Measurements from ENCODE around the gene KCNJ4. TPM values are rescaled to one million over a fixed set of nuclear protein-coding genes. Genes with fewer than 3 reads are reported as not detected.

The KCNJ4 gene
- total and polyA plus RNA-seq, 5 experiments from 2014 or later: not detected

DNA sequence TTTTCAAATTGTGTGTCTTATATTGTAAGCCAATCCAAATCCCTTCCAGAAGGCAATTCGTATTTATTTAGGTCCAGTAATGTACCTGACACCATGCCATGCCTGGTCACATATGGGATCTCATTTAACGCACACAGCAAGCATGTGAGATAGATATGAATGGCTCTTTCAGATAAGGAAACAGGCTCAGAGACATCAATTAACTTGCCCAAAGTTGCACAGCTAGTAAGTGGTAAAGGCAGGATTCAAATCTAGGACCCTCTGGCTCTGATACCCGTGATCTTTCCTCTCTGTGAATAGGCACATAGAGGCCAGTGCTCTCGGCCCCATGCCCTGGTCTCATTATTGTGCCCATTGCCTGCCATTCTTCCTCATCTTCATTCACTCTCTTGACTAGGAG, 34.3 kb downstream of the KCNJ4 start:
- no peaks in the 10 kb centered on the region for H3K9me3 Mint-ChIP-seq
- no peaks in the 10 kb centered on the region for H3K36me3 Mint-ChIP-seq
- no peak overlapping the region for H3K27ac Mint-ChIP-seq
- H3K27me3 Mint-ChIP-seq: no peaks in the 10 kb centered on the region
- no peaks in the 10 kb centered on the region for H3K4me1 Mint-ChIP-seq
- no peak for ATAC-seq
- POLR2A ChIA-PET: no interaction called here
- H3K4me3 Mint-ChIP-seq: no peak overlapping the region
- DNase-seq: no peak

DNA sequence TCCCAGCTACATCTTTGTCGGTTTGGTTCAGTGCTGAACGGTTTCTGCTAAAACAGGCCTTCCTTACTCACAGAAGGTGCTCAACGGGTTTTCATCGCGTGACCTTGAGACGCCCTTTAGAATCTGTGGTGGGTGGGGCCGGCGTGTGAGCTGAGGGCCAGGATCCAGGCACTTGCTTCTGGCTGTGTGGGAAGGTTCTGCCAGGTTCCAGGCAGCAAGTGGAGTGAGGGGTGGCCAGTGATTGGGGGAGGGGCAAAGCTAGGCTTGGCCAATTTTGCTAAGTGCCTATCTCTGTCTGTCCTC, 35.2 kb downstream of the KCNJ4 start:
- no peak for DNase-seq
- Mint-ChIP-seq H3K4me3 (no peak overlapping the region), H3K27ac (no peak overlapping the region), H3K9me3 (no peaks in the 10 kb centered on the region), H3K27me3 (no peaks in the 10 kb centered on the region), H3K36me3 (no peaks in the 10 kb centered on the region), H3K4me1 (no peaks in the 10 kb centered on the region)
- POLR2A ChIA-PET: no interaction called here
- no peak for ATAC-seq

DNA sequence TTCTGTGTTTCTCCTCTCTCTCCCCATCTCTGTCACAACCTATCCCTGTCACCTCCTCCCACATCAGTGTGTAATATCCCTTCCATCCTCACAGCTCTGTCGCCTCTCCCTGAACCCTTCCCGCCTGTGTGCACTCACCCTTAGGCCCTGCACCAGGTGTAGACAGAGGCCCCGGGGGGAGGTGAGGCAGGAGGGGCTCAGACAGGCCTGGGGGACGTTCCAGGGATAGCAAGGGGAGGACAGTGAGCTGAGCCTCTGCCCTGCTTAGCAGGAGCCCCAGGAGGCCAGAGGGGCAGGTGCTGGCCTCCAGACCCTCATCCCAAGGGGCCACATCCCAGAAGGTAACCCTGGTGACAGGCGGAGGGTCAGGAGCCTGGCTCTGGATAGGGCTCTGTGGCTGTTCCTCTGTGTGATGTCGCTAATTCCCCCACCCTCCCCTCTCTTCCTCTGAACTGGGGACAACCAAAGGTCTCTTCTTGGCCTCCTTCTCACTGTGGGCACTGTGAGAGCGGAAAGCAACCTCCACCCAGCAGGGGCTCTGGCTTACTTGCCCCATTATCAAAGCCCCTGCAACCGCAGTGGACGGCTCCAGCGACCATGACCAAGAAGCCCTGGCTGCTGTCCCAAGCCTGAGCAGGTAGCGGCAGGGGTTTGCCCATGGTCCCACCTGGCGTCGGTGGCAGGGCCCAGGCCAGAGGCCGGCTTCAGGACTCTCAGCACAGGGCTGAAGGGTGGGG, 35.7 kb downstream of the KCNJ4 start:
- no peaks in the 10 kb centered on the region for H3K36me3 Mint-ChIP-seq
- DNase-seq (no peak), ATAC-seq (no peak)
- H3K27ac Mint-ChIP-seq: peak overlapping the region in 1 of 10 donors; percentile 66
- no peaks in the 10 kb centered on the region for H3K4me1 Mint-ChIP-seq
- no peak overlapping the region for H3K4me3 Mint-ChIP-seq
- POLR2A ChIA-PET: no interaction called here
- no peaks in the 10 kb centered on the region for H3K9me3 Mint-ChIP-seq
- H3K27me3 Mint-ChIP-seq: no peaks in the 10 kb centered on the region

DNA sequence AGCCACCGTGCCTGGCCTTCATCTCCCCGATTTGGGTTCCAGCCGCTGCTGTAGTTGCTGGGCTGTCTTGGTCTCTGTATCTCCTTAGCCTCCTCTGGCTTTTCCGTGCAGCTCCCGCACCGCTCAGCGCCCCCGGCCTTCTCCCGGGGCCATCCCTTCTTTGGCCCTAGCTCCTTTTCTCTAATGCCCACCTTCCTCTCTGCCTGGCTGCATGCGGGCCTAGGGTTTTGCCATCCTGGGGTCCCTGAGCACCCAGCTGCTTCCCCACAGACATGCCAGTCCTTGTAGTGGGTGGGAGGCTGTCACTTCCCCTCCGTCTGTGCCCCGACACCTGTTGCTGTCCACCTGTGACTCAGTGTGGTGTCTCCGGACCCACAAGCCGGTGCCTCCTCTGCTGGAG, 36.4 kb downstream of the KCNJ4 start:
- Mint-ChIP-seq H3K27me3 (no peaks in the 10 kb centered on the region), H3K4me1 (no peaks in the 10 kb centered on the region), H3K27ac (peak overlapping the region in 2 of 10 donors; percentile 5 to 66), H3K4me3 (no peak overlapping the region), H3K36me3 (no peaks in the 10 kb centered on the region), H3K9me3 (no peaks in the 10 kb centered on the region)
- ATAC-seq (no peak), DNase-seq (no peak)
- POLR2A ChIA-PET: interaction anchor here (0.7 kb wide), 1 partner anchor 52 kb away, joined by 8 read pairs; no protein-coding TSS in a partner anchor

DNA sequence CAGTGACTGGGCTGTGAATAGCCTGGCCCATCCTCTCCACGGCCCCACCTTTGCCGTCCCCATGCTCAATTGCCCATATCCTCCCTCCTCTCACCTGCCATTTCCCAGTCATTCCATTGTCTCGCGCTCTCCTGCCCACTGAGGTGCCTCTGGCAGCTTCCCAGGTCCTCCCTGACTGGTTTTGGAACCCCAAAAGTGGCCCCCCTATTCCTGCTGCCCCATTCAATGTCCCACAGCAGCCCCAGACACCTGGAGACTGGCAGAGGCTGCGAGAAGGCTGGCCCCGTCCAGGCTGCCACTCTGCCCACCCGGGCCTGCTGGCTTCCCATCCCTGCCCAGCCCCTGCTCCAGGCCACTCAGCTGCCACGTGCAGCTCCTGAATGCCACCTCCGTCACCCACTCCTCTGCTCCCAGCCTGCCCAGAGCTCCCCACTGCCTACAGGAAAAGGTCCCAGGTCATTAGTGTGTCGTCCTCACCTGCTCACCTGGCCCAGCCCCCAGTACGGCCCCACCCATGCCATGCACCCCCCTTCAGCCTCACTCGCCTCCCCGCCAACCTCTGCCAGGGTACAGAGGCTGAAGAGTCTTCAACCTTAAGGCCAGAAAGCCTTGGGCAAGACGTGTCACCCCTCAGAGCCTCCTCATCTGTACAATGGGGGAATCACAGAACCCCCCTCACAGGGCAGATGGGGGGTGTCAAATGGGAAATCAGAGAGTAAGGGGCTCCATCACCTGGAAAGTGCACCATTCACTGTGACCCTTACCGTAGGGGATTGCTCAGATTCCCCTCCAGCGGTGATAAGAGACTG, 37.5 kb downstream of the KCNJ4 start:
- no peak for DNase-seq
- POLR2A ChIA-PET: no interaction called here
- peaks cover 0 to 2% (median 0%) of the 10 kb centered on the region in 5 donors for H3K27me3 Mint-ChIP-seq
- no peaks in the 10 kb centered on the region for H3K9me3 Mint-ChIP-seq
- peaks cover 0 to 2% (median under 1%) of the 10 kb centered on the region in 4 donors for H3K4me1 Mint-ChIP-seq
- no peak overlapping the region for H3K4me3 Mint-ChIP-seq
- no peak for ATAC-seq
- H3K36me3 Mint-ChIP-seq: no peaks in the 10 kb centered on the region
- no peak overlapping the region for H3K27ac Mint-ChIP-seq

DNA sequence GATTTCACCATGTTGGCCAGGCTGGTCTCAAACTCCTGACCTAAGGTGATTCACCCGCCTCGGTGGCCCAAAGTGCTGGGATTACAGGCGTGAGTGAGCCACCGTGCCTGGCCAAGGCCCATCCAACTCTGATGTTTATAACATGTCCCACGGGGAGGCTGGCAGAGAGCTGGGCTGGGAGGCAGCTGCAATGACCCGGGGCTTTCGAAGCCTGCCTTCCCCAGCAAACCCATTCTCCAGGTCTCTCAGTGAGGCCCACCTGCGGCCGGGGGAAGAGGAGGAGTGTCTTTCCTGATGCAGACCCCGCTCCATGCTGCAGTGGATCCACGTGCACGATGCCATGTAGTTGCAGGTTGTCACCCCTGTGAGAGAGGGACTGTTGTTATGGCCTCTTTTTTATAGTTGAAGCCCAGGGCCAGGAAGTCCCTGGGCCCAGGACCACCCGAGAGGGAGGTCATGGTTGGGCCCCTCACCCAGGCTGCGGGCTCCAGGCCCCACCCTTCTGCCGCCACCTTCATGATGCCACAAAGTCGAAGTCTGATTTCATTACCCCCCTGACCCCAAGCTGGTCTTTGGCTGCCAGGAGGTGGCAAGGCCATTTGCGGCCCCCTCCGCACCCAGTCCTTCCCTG, 38.3 kb downstream of the KCNJ4 start:
- Mint-ChIP-seq H3K36me3 (no peaks in the 10 kb centered on the region), H3K27me3 (peaks cover 0 to 5% (median 0%) of the 10 kb centered on the region in 5 donors), H3K27ac (no peak overlapping the region), H3K4me3 (no peak overlapping the region), H3K9me3 (no peaks in the 10 kb centered on the region), H3K4me1 (peaks cover 0 to 4% (median 2%) of the 10 kb centered on the region in 4 donors)
- DNase-seq (no peak), ATAC-seq (no peak)
- POLR2A ChIA-PET: no interaction called here

DNA sequence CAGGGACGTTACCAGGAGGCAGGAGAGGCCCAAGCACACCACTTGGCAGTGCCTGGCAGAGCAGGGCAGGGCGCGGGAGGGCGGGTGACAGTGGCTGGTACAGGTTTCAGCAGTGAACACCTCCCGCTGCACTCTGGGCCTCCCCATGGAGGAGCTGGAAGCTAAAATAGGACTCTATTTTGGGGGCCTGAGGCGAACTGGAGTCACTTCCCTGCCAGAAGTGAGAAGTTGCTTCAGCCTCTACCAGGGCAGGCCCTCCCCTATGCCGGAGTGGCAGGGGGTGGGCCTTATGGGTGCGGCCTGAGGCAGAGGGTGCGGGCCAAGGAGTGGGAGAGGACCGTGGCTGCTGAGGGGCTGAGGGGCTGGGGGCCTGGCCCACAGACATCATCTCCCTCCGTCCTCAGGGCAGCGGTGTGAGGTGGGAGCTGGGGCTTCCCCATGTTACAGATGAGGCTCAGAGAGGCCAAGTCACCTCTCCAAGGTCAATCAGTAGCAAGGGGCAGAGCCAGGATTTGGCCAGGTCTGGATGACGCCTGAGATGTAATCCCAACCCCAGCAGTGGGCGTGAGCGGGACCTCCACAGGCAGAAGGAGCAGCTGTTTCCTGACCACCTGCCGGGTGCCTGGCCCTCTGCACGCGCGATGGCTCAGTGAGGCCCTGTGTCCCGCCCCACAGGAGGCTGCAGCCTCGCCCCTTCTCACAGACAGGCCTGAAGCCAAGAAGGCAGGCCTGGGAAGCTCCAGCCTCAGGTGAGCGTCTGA, 39.3 kb downstream of the KCNJ4 start:
- ATAC-seq (no peak), DNase-seq (no peak)
- POLR2A ChIA-PET: no interaction called here
- no peak overlapping the region for H3K4me3 Mint-ChIP-seq
- peaks cover 0 to 2% (median 0%) of the 10 kb centered on the region in 3 donors for H3K36me3 Mint-ChIP-seq
- H3K27ac Mint-ChIP-seq: no peak overlapping the region
- H3K27me3 Mint-ChIP-seq: peaks cover 0 to 10% (median 0%) of the 10 kb centered on the region in 5 donors
- H3K4me1 Mint-ChIP-seq: peaks cover 0 to 4% (median 2%) of the 10 kb centered on the region in 4 donors
- no peaks in the 10 kb centered on the region for H3K9me3 Mint-ChIP-seq

DNA sequence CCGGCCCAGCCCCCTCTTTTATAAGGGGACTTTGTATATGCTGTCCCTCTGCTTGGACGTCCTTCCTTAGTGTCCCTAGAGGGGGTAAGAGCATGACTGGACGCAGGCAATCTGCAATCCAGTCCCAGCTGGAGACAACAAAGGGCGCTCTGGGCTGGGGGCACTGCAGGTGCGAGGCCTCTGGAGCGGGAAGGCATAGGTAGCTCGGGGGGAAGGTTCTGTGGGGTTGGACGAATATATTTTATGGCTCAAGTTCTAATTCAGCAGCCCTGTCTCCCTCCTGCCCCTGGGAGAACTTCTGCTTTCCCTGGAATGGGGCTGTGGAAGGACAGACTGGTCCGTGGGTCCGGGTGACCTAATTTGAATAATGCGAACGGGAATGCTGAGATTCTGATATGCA, 40.0 kb downstream of the KCNJ4 start:
- Mint-ChIP-seq H3K4me1 (peaks cover 0 to 4% (median 2%) of the 10 kb centered on the region in 4 donors), H3K27ac (no peak overlapping the region), H3K27me3 (peaks cover 0 to 10% (median 0%) of the 10 kb centered on the region in 5 donors), H3K36me3 (peaks cover 0 to 2% (median 0%) of the 10 kb centered on the region in 3 donors), H3K9me3 (no peaks in the 10 kb centered on the region), H3K4me3 (no peak overlapping the region)
- ATAC-seq: no peak
- DNase-seq: no peak
- POLR2A ChIA-PET: no interaction called here

DNA sequence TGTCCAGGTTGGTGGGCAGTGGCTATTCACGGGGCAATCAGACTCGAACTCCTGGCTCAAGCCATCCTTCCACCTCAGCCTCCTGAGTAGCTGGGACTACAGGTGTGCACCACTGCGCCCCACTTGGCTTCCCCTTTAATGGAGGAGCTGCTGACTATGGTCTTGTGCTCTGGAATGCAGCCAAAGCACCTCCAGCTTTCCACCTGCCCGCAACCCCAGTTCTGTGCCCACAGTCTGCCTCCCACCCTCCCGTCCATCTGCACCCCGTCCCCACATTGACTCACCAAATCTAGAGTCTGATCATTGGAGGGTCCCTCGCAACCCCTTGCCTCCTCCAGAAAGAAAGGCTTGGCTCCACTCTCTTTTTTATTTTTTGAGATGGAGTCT, 41.0 kb downstream of the KCNJ4 start:
- no peak overlapping the region for H3K27ac Mint-ChIP-seq
- no peak for DNase-seq
- ATAC-seq: no peak

DNA sequence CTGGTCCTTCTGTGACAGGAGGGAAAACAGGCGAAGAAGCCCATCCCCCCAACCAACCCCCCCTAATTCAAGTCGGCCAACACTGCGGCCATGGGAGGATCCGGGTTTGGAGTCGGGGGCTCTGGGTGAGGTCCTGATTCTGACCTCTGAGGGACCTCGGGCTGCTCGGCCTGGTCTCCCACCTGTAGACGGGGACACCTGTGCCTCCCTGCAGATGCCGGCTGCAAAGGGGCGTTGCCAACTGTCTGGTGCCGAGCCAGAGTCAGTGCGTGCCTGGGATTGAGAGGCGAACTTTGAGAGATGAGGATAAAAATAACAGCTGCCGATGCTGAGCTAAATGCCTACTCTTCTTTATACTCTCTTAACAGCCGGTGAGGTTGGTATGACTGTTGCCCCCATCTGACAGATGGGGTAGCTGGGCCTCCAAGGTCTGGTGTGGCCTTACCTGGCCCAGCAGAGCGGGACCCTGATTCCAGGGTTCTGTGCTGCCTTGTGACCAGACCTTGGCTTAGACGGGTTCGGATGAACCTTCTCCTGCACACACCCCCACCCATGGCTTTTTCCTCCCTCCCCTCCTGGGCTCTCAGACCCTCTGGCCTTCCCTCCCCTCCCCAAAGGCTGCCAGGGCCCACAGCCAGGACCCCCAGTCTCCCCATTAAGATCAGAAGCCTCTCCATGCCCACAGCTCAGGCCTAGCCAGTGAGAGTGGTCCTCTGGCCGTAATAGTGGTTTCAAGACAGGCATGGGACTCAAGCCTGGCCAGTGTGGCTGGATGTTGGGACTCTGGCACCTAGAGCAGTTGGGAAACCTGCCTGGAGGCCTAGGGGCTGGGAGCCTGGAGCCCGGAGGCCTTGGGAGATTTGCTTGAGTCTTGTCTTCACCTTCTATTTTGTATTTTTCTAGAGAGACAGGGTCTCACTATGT, 41.7 kb downstream of the KCNJ4 start:
- peak in 1 of 10 donors; percentile 17 for DNase-seq
- POLR2A ChIA-PET: no interaction called here
- H3K4me1 Mint-ChIP-seq: peaks cover 0 to 4% (median 2%) of the 10 kb centered on the region in 4 donors
- H3K27me3 Mint-ChIP-seq: peaks cover 0 to 12% (median 0%) of the 10 kb centered on the region in 5 donors
- H3K4me3 Mint-ChIP-seq: no peak overlapping the region
- H3K9me3 Mint-ChIP-seq: no peaks in the 10 kb centered on the region
- H3K36me3 Mint-ChIP-seq: peaks cover 0 to 2% (median 0%) of the 10 kb centered on the region in 3 donors
- no peak for ATAC-seq
- no peak overlapping the region for H3K27ac Mint-ChIP-seq

More for the DNA sequence above, 41.0 kb downstream of the KCNJ4 start:
- Mint-ChIP-seq H3K4me3 (no peak overlapping the region), H3K9me3 (no peaks in the 10 kb centered on the region), H3K36me3 (peaks cover 0 to 2% (median 0%) of the 10 kb centered on the region in 3 donors), H3K4me1 (peaks cover 0 to 4% (median 2%) of the 10 kb centered on the region in 4 donors), H3K27me3 (peaks cover 0 to 10% (median 0%) of the 10 kb centered on the region in 5 donors)
- POLR2A ChIA-PET: no interaction called here

DNA sequence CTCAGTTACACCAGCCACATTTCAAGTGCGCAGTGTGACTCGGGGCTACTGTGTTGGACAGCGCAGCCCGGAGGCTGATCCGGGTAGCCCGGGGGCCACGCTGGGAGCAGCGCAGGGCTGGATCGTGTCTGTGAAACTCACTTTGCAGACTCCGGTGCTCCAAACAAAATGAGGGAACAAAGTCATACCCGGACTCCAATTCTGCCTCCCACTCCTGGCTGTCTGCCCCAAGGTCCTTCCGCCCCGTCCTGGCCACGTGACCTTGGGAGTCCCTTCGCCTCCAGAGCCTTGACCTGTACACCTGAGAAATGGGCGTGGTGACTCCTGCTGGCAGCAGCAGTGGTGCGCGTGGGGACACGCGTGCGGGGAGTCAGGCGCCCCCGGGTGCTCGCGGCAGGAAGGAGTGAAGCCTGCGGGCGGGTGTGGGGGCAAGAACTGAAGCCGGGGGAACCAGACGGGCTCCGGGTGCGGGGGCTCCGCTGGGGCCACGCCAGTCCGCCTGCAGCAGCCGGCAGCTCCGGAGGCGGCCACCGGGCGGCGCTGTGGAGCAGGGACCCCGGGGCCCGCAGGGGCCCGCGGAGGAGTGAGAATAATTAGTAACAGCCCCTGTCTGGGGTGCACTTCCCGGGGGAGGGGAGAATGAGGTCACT, 42.4 kb downstream of the KCNJ4 start:
- H3K36me3 Mint-ChIP-seq: peaks cover 0 to 2% (median 0%) of the 10 kb centered on the region in 3 donors
- DNase-seq (peak in 8 of 10 donors; percentile 25 to 54 (median 42)), ATAC-seq (peak; percentile 62 to 70)
- no peak overlapping the region for H3K27ac Mint-ChIP-seq
- peaks cover 0 to 4% (median 2%) of the 10 kb centered on the region in 4 donors for H3K4me1 Mint-ChIP-seq
- H3K4me3 Mint-ChIP-seq: no peak overlapping the region
- no peaks in the 10 kb centered on the region for H3K9me3 Mint-ChIP-seq
- POLR2A ChIA-PET: interaction anchor here (0.9 kb wide), 1 partner anchor 92 kb away, joined by 7 read pairs; no protein-coding TSS in a partner anchor
- peaks cover 0 to 12% (median 0%) of the 10 kb centered on the region in 5 donors for H3K27me3 Mint-ChIP-seq

Data from naive thymus-derived CD8-positive, alpha-beta T cell (primary cell).